HCT116 (cell line): ENCODE results near the gene SCRN2.

Experiments used
- POLR2A ChIP-seq: IDR thresholded peaks from 2 replicates; pipeline ENCODE4 v1.7.0; 2011; ENCODE audit warnings: borderline replicate concordance; ENCODE audit not compliant: insufficient read depth, insufficient read length; ENCODE audit errors: extremely low read depth
- SIN3A ChIP-seq: IDR thresholded peaks from 2 replicates; pipeline ENCODE4 v1.6.1; 2012; ENCODE audit warnings: low read depth
- TCF7L2 ChIP-seq: IDR thresholded peaks from 2 replicates; pipeline ENCODE4 v1.7.0; 2011; ENCODE audit warnings: borderline replicate concordance, inconsistent platforms; ENCODE audit not compliant: insufficient read depth, insufficient read length; ENCODE audit errors: extremely low read depth
- ZNF274 ChIP-seq: fragments of 200-500 bp; sonication (Bioruptor generic); IDR thresholded peaks from 2 replicates; pipeline ENCODE4 v1.6.1; 2014; ENCODE audit warnings: mild to moderate bottlenecking, low read depth, low read length, inconsistent platforms
- TF ChIP-seq, protein P1 (sequence below), 3 experiments: fragments of 200-600 bp in 1 of 3; sonication (generic) in 1 of 3; IDR thresholded peaks in 2 of 3; conservative IDR thresholded peaks in 1 of 3; 2 replicates each; pipeline ENCODE4 v1.5.1; 2012 to 2017; ENCODE audit warnings: low read depth in 2 of 3, low read length in 2 of 3, antibody characterized with exemption in 1 of 3, borderline replicate concordance in 1 of 3, control low read depth in 1 of 3, mild to moderate bottlenecking in 1 of 3, mixed read lengths in 1 of 3, mixed run types in 1 of 3, moderate library complexity in 1 of 3; ENCODE audit not compliant: insufficient read depth in 1 of 3
- TF ChIP-seq, protein P2 (sequence below): IDR thresholded peaks from 2 replicates; pipeline ENCODE4 v1.6.1; 2012

DNA sequence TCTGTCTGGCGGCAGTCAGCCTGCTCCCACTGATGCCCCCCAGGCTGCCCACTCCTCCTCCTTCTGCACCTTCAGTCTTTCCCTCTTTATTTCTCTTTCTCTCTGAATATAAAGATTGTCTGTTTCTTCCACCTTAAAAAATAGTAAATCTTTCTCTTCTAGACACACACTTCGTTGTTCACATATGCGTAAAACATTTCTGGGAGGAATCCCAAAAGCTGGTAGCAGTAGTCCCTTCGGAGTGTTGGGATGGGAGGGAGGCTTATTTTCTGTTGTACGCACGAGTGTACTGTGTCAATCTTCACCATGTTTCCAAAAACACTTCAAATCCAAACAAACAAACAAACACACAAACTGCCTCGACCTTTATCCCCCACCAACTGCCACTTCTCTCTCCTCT lies 29.4 kb downstream of the SCRN2 start:
- TF ChIP-seq, protein P1, sequence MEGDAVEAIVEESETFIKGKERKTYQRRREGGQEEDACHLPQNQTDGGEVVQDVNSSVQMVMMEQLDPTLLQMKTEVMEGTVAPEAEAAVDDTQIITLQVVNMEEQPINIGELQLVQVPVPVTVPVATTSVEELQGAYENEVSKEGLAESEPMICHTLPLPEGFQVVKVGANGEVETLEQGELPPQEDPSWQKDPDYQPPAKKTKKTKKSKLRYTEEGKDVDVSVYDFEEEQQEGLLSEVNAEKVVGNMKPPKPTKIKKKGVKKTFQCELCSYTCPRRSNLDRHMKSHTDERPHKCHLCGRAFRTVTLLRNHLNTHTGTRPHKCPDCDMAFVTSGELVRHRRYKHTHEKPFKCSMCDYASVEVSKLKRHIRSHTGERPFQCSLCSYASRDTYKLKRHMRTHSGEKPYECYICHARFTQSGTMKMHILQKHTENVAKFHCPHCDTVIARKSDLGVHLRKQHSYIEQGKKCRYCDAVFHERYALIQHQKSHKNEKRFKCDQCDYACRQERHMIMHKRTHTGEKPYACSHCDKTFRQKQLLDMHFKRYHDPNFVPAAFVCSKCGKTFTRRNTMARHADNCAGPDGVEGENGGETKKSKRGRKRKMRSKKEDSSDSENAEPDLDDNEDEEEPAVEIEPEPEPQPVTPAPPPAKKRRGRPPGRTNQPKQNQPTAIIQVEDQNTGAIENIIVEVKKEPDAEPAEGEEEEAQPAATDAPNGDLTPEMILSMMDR (IDR thresholded peaks at IDR 0.05 in 2 of 3, conservative IDR thresholded peaks at IDR 0.05 in 1 of 3; ENCODE audit: borderline replicate concordance in 1 of 3, insufficient read depth in 1 of 3, low read depth in 2 of 3, low read length in 2 of 3) = no peak
- TF ChIP-seq ZNF274 = no peak
- TF ChIP-seq POLR2A = no peak
- TF ChIP-seq, protein P2, sequence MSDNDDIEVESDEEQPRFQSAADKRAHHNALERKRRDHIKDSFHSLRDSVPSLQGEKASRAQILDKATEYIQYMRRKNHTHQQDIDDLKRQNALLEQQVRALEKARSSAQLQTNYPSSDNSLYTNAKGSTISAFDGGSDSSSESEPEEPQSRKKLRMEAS = no peak
- no peak for TF ChIP-seq SIN3A
- TF ChIP-seq TCF7L2 = no peak
